Activated CD4-positive, alpha-beta T cell treated with anti-CD3 and anti-CD28 coated beads for 48 hours (primary cell): Measurements from ENCODE around the gene CPN1.
"Not testable (repeated sequence)": the region's sequence is repeated elsewhere in the genome, so short reads cannot be mapped to it uniquely, and the experiment has no call there.

Experiments
- DNase-seq: peaks from one replicate; pipeline ENCODE4 v3.0.0-alpha.2; 2020

The CPN1 gene

GRCh38 chr10:100020886-100021253 lies 60.8 kb downstream of the CPN1 start:
- DNase-seq: no peak

- no peak for DNase-seq
Observed at GRCh38 chr10:100020142-100020885, 61.4 kb downstream of the CPN1 start.

- no peak for DNase-seq
Observed at GRCh38 chr10:100019787-100020141, 61.9 kb downstream of the CPN1 start.

- DNase-seq: no peak
Observed at GRCh38 chr10:100014071-100014762, 67.5 kb downstream of the CPN1 start.

- no peak for DNase-seq
Observed at GRCh38 chr10:100013621-100014020, 68.0 kb downstream of the CPN1 start.

- DNase-seq: not testable (repeated sequence)
Observed at GRCh38 chr10:100011906-100012305, 69.8 kb downstream of the CPN1 start.

- peak; percentile 86 for DNase-seq
Observed at GRCh38 chr10:100009793-100010676, 71.6 kb downstream of the CPN1 start, which contains the start of gene DNMBP. Gene DNMBP (minus strand): TSS chr10:100009947. CDS start chr10:99972124, 37,823 bp downstream.

- no peak for DNase-seq
Observed at GRCh38 chr10:100009283-100009792, 72.3 kb downstream of the CPN1 start.

- no peak for DNase-seq
Observed at GRCh38 chr10:100008708-100009282, 72.9 kb downstream of the CPN1 start.

GRCh38 chr10:100008142-100008522 lies 73.5 kb downstream of the CPN1 start:
- no peak for DNase-seq

- DNase-seq: no peak
Observed at GRCh38 chr10:100007231-100008141, 74.2 kb downstream of the CPN1 start.

- peak; percentile 24 for DNase-seq
Observed at GRCh38 chr10:100006243-100006886, 75.3 kb downstream of the CPN1 start.

- no peak for DNase-seq
Observed at GRCh38 chr10:100004805-100005510, 76.7 kb downstream of the CPN1 start.

- no peak for DNase-seq
Observed at GRCh38 chr10:100000109-100000644, 81.5 kb downstream of the CPN1 start.

GRCh38 chr10:99999319-100000108 lies 82.2 kb downstream of the CPN1 start:
- no peak for DNase-seq

- DNase-seq: no peak
Observed at GRCh38 chr10:99998889-99999288, 82.8 kb downstream of the CPN1 start.

- DNase-seq: no peak
Observed at GRCh38 chr10:99996671-99997648, 84.7 kb downstream of the CPN1 start.

- no peak for DNase-seq
Observed at GRCh38 chr10:99995713-99996112, 86.0 kb downstream of the CPN1 start.
